HUES6 (cell line): ENCODE measurements around the gene CSTF3.

Source experiments
- H3K27ac ChIP-seq: 2 replicates; pipeline ENCODE4 v1.7.0; 2013; ENCODE audit warnings: low read depth, mild to moderate bottlenecking, low read length, inconsistent platforms
- H3K27me3 ChIP-seq: 2 replicates; pipeline ENCODE4 v1.6.1; 2013; ENCODE audit warnings: low read length; ENCODE audit not compliant: control insufficient read depth, insufficient read depth
- H3K36me3 ChIP-seq: 2 replicates; pipeline ENCODE4 v1.6.1; 2013; ENCODE audit warnings: low read length; ENCODE audit not compliant: control insufficient read depth, insufficient read depth
- H3K4me1 ChIP-seq: 2 replicates; pipeline ENCODE4 v1.6.1; 2013; ENCODE audit warnings: low read length; ENCODE audit not compliant: control insufficient read depth, insufficient read depth
- H3K4me3 ChIP-seq: 2 replicates; pipeline ENCODE4 v1.5.1; 2013; ENCODE audit warnings: low read depth, low read length
- H3K9ac ChIP-seq: one replicate; pipeline ENCODE4 v1.6.1; 2013; ENCODE audit warnings: mild to moderate bottlenecking, low read length
- H3K9me3 ChIP-seq: 2 replicates; pipeline ENCODE4 v1.6.1; 2013; ENCODE audit warnings: low read depth, low read length; ENCODE audit not compliant: control insufficient read depth, insufficient read depth

CSTF3 gene

DNA sequence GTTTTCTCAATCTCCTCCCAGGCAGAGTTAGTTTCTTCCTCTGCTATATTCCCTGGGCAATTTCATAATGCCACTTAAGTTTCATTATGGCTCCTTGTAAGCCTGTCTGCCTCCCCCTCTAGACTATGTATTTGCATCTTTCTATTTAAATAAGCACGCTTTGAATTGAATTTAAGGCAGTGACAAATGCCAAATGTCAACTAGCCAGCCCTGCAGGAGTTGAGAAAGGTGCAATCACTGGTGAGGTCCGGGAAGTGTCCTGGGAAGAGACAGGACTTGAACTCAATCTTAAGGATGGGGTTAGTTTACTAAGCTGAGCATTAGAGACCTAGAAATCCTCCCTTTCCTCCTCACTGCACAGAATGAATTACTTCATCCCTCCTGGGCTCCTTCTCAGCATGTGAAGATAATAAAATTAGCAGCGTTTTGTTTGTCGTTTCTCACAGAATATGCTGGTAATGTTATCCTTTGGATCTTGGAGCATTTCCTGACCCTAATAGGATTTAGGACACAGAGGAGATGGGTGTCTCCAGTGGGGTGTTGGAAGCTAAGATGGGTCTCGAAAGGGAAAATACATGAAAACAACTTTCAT, 120.3 kb downstream of the CSTF3 start:
- H3K4me3 ChIP-seq, result peak overlapping the region; percentile 85
- H3K36me3 ChIP-seq, result peaks cover 24% of the 10 kb centered on the region
- H3K27me3 ChIP-seq, result no peaks in the 10 kb centered on the region
- H3K9ac ChIP-seq, result no peak overlapping the region
- H3K4me1 ChIP-seq, result peaks cover 10% of the 10 kb centered on the region
- H3K27ac ChIP-seq, result no peak overlapping the region
- H3K9me3 ChIP-seq, result peaks cover 9% of the 10 kb centered on the region; the same call in 1 of the 2 replicates

DNA sequence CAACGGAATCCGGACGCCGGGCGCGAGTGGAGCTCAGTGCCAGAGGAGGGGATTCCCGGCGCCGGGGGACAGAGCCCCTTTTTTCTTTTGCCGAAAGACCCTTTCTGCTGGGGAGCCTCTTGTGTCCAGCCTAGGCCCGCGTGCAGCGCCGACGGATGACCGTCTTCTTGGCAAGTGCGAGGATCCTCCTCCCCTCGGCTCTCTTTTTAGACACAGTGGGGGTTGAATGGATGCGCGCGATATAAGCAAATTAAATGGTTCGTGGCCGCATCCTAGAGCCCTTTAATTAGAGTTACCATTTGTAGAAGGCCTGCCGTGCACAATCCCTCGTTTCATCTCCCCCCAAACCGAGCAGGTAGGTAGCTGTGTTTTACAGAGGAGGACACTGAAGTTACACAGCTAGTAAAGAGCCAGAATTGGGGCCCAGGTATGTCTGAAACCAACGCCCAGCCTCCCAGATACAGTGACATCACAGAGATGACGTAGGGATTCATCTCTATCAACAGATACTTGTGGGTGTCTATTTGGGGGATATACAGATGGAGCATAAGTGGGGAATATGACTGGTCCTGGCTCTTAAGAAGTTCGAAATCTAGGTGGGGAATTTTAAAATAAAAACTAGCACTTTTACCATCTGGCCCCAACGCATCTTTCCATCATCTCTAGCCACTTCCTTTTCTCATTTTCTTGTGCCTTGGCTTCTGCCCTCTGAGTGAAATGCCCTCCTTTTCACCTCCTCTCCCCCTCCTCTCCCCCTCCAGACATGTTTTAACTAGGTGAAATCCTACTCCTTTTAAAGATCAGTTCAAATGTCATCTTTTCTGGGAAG, 121.0 kb downstream of the CSTF3 start:
- Histone ChIP-seq H3K9ac (peak overlapping the region; percentile 97), H3K4me1 (peaks cover 10% of the 10 kb centered on the region), H3K4me3 (peak overlapping the region; percentile 85), H3K9me3 (peaks cover 6% of the 10 kb centered on the region; the same call in 1 of the 2 replicates), H3K27me3 (no peaks in the 10 kb centered on the region), H3K27ac (0 out of 2 replicates have a peak overlapping the region, but pooled peaks have one; percentile 84), H3K36me3 (peaks cover 16% of the 10 kb centered on the region)

DNA sequence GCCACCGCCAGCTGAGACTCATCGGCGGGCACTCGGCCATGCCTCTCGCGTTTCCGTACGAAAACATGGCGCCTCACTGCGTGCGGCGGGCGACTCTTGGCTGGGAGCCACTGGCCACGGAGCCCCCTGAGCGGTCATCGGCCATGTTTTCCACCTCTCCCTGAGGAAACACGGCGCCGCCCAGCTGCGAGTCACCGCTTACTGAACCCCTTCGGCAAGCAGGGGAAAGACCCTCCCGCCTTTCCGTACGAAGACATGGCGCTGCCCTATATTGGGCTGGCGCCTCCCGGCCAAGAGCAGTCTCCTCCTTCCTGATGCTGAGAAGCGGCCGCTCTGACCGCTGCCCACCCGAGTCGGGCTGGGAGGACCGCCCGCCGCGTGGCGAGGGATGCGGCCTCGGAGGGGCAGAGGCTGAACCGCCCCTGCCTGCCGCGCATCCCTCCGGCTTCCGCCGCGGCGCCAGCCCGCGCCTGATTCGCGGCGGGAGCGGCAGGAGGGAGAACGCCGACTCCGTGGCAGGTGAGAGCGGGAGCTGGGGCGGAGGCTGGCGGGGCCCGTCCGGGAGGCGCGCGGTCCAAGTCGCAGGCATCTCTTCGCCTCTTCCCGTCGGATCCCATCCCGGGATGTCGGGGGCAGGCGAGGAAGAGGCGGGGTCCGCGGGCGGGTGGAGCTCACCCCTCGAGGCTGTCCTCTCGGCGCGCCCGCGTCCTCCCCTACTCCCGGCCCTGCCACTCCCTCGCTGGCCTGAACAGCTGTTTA, 121.8 kb downstream of the CSTF3 start, which contains the start of gene TCP11L1:
TCP11L1 (plus strand) TSS at position 299 of the 759 bp plus-strand sequence. CDS start 4,202 bp downstream, outside the sequence.
- Histone ChIP-seq H3K9me3 (no peaks in the 10 kb centered on the region), H3K27me3 (no peaks in the 10 kb centered on the region), H3K27ac (peak within 1 kb of the TSS; percentile 84), H3K4me3 (peak within 1 kb of the TSS; percentile 85), H3K4me1 (peaks cover 10% of the 10 kb centered on the region), H3K36me3 (peaks cover 9% of the 10 kb centered on the region), H3K9ac (peak within 1 kb of the TSS; percentile 97)

DNA sequence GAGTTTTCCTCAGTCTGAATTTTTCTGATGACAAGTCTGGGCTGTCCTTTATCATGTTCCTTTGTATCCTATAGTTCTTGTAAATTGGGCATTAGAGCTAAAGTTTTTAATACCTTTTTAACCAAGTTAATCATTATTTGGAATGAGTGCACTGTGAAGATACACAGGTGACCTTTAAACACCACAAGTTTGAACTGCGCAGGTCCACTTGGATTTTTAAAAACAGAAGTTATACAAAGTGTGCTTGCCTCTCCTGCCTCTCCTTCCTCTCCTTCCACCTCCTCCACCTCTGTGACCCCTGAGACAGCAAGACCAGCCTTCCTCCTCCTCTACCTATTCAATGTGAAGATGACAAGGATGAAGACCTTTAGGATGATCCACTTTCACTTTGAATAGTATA, 126.3 kb downstream of the CSTF3 start:
- Histone ChIP-seq H3K9ac (no peak overlapping the region), H3K27ac (no peak overlapping the region), H3K4me3 (no peak overlapping the region), H3K4me1 (no peaks in the 10 kb centered on the region), H3K9me3 (no peaks in the 10 kb centered on the region), H3K36me3 (no peaks in the 10 kb centered on the region; the same call in 1 of the 2 replicates), H3K27me3 (no peaks in the 10 kb centered on the region)
